Neural cell (in vitro differentiated cells): ENCODE data around the gene KCNAB1.

Source experiments
- CTCF ChIP-seq: fragments of 450-650 bp; IDR thresholded peaks from 2 replicates; pipeline ENCODE4 v1.5.1; 2014; ENCODE audit warnings: antibody characterized with exemption, mild to moderate bottlenecking, moderate library complexity; ENCODE audit not compliant: poor library complexity, severe bottlenecking
- EP300 ChIP-seq: fragments of 450-650 bp; conservative IDR thresholded peaks from 2 replicates; pipeline ENCODE4 v1.6.1; 2014; ENCODE audit warnings: antibody characterized with exemption, mild to moderate bottlenecking, moderate library complexity; ENCODE audit not compliant: poor library complexity, severe bottlenecking
- EZH2 ChIP-seq: fragments of 200-600, 300-800 bp; shearing (Covaris generic), sonication (generic); IDR thresholded peaks from 2 replicates; pipeline ENCODE4 v1.6.1; 2014; ENCODE audit warnings: antibody characterized with exemption, low read length, borderline replicate concordance, mild to moderate bottlenecking; ENCODE audit not compliant: insufficient read depth, poor library complexity, severe bottlenecking
- MXI1 ChIP-seq: fragments of 450-650 bp; conservative IDR thresholded peaks from 2 replicates; pipeline ENCODE4 v1.6.1; 2014; ENCODE audit warnings: antibody characterized with exemption, mild to moderate bottlenecking; ENCODE audit not compliant: poor library complexity, severe bottlenecking
- POLR2AphosphoS5 ChIP-seq: IDR thresholded peaks from 2 replicates; pipeline ENCODE4 v1.6.1; 2012
- REST ChIP-seq: IDR thresholded peaks from 2 replicates; pipeline ENCODE4 v1.6.1; 2012; ENCODE audit warnings: borderline replicate concordance
- SMC3 ChIP-seq: fragments of 450-650 bp; conservative IDR thresholded peaks from 2 replicates; pipeline ENCODE4 v1.6.1; 2014; ENCODE audit warnings: antibody characterized with exemption, mild to moderate bottlenecking, moderate library complexity; ENCODE audit not compliant: poor library complexity
- TAF1 ChIP-seq: IDR thresholded peaks from 2 replicates; pipeline ENCODE4 v1.6.1; 2012; ENCODE audit warnings: low read depth

GRCh38 chr3:156170571-156170970, 50.2 kb downstream of the KCNAB1 start:
- no peak for TF ChIP-seq TAF1
- TF ChIP-seq CTCF, result no peak
- no peak for TF ChIP-seq MXI1
- no peak for TF ChIP-seq POLR2AphosphoS5
- no peak for TF ChIP-seq EZH2
- no peak for TF ChIP-seq EP300
- no peak for TF ChIP-seq REST
- TF ChIP-seq SMC3, result no peak
